Stimulated activated CD4-positive, alpha-beta T cell treated with anti-CD3 and anti-CD28 coated beads, Interleukin-1b, Interleukin-23, amount 100 ng/mL, for 48 hours (primary cell): ENCODE measurements around the gene SLC2A13.
"Not testable (repeated sequence)": the region's sequence is repeated elsewhere in the genome, so short reads cannot be mapped to it uniquely, and the experiment has no call there.

Experiments used
- DNase-seq: peaks from one replicate; pipeline ENCODE4 v3.0.0-alpha.2; 2020

SLC2A13 gene

DNA sequence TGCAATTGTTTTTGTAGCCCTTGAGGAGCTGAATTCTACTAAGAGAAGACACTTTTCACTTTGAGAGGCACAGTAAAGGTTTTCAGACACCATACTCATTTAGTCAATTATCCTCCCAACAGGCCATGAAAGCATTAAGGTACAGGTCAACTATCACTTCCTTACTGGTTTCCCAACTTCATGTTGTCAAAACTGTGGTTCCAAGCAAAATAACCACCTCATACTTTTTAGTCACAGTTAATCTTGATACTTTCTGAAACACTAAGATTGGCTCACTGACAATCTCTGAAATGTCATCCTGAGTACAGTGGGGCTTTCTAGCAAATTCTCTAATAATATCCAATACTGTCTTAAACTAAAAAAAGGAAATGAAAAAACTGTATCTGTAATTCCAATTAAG, 71.7 kb downstream of the SLC2A13 start:
- DNase-seq: no peak

GRCh38 chr12:40033242-40033630, 72.6 kb downstream of the SLC2A13 start:
- no peak for DNase-seq

DNA sequence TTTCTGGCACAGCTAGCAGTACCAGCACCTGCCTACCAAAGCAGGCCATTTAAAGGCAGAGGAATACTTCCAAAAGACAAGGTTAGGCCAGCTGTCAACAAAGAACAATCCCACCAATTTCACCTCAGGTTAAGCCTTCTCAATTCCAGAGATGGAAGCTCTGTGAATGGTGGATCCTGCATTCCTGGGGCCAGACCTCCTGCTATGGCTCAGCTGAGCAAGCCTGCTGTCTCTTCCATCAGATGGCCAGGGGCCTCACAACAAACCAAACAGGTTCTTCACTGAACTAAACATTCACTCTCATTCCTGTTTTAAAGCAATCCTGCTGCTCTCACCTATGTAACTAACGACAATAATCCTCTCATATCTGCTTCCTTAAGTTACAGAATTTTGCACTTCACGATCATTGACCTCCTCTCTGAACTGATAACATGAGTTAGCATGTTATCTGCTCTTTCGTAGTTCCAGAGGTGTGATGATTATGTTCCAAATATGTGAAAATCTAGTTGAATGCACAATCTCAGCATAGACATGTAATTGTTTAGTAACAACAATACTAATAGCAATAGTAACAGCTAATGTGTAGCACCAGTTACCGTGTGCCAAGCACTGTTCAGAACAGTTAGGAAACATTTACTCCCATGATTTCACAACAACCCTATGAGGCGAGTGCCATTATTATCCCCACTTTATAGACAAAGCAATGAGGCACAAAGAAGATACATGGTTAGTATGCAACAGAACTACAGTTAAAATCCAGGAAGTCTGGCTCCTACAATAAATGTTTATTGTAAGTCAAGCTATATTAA, 73.2 kb downstream of the SLC2A13 start:
- DNase-seq: no peak

DNA sequence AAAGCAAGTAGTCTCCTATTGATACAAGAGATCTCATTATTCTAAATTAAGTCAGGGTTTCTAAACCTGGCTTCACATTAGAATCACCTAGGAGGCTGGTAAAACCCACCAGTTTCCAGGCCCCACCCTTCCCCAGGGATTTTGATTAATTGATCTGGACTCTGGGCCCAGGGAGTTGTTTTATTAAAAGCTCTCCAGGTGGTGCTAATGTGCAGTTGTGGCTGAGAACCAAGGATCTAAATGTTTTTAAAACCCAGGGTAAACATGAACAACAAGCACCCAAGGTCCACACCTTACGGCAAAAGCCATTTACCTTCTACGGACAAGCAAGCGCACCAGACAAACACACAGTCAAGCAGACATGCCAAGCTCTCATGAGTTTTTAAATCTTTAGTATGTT, 73.9 kb downstream of the SLC2A13 start:
- DNase-seq: no peak

DNA sequence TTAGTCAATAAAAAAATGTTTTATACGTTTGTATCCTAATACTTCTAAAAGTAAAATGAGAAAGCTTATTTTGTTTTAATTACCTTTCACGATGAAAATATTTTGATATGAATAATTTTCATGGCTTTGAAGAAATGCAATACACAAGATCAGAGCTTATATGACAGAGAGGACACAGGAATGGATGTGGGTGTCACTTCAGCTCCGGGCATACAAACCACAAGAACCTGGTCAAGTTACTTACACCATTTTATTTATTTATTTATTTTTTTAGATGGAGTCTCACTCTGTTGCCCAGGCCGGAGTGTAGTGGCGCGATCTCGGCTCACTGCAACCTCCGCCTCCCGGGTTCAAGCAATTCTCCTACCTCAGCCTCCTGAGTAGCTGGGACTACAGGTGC, 74.9 kb downstream of the SLC2A13 start:
- DNase-seq: not testable (repeated sequence)

- DNase-seq: no peak
Observed at GRCh38 chr12:40028296-40028695, 77.6 kb downstream of the SLC2A13 start.

- DNase-seq: no peak
Observed at GRCh38 chr12:40022850-40023249, 83.0 kb downstream of the SLC2A13 start.

GRCh38 chr12:40020261-40020691, 85.6 kb downstream of the SLC2A13 start:
- no peak for DNase-seq

- no peak for DNase-seq
Observed at GRCh38 chr12:40017488-40017887, 88.4 kb downstream of the SLC2A13 start.

GRCh38 chr12:40016980-40017379, 88.9 kb downstream of the SLC2A13 start:
- DNase-seq: no peak

GRCh38 chr12:40015881-40016280, 90.0 kb downstream of the SLC2A13 start:
- no peak for DNase-seq

GRCh38 chr12:40015345-40015744, 90.5 kb downstream of the SLC2A13 start:
- no peak for DNase-seq

- DNase-seq: no peak
Observed at GRCh38 chr12:40013847-40014246, 92.0 kb downstream of the SLC2A13 start.

GRCh38 chr12:40013292-40013691, 92.6 kb downstream of the SLC2A13 start:
- no peak for DNase-seq

- no peak for DNase-seq
Observed at GRCh38 chr12:40012711-40013110, 93.2 kb downstream of the SLC2A13 start.

DNA sequence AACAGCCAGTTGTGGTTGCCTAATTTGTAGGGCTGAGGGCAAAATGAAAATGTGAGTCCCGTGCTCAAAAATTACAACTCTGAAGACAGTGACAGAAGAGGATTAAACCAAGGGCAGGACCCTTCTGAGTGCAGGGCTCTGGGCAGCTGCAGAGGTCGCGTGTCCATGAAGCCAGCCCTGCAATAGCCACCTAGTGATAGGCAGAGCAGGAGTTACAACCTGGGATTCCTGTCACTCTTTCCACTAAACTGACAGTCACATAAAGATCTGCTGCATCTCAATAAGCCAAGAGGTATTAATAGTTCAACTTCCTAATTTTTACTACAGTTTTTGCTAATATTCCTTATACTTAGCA, 94.1 kb downstream of the SLC2A13 start:
- DNase-seq: no peak

DNA sequence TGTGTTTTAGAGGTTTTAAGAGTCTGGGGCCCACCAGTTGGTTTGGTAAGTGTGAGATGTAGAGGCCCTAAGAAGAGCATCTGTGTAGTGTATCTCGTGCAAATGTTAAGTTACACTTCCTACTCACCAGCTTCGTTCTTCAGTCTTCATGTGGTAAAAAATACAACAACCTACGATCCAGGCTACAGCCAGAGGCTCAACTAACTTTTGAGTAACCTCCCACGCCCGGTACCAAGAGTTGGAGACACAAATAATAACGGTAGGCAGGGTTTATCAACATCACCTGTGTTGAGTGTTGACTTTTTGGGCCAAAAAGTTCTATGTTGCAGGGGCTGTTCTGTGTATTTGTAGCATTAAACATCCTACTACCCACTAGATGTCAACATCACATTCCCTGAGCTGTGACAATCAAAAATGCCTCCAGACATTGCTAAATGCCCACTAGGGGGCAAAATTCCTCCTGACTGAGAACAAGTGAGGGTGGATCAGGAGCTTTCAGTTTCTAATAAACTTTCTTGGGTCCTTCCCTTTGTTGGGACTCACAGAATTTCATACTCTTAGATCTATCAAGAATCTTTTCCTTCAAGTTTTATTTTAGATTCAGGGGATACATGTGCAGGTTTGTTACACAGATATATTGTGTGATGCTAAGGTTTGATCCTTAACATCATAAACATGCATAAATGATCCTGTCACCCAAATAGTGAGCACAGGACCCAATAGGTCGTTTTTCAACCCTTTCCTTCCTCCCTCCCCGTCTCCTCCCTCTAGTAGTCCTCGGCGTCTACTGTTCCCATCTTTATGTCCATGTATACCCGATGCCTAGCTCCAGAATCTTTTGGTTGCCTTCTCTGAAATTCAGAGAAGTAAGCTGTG, 94.7 kb downstream of the SLC2A13 start:
- peak; percentile 39 for DNase-seq

GRCh38 chr12:40002178-40003169, 103.4 kb downstream of the SLC2A13 start:
- DNase-seq: no peak

GRCh38 chr12:40001406-40001805, 104.5 kb downstream of the SLC2A13 start:
- DNase-seq: no peak

GRCh38 chr12:40000884-40001283, 105.0 kb downstream of the SLC2A13 start:
- DNase-seq: no peak

DNA sequence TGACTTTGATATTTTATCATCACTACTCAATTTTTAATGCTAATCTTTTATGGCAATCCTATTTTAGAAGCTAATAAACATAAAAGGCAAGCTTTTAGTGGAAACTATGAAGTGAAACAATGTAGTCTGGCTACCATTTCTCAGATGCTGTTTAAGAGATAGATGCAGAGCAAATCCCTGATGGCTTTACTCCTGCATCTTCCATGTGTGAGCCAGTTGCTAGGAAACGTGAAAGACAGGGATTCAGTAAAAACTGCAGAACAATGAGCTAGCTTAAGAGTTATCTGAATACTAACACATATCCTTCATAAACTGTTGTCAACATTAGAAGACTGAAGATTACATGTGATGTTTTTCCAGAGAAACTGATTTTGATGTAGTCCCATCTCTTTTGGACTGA, 112.6 kb downstream of the SLC2A13 start:
- no peak for DNase-seq

GRCh38 chr12:39990122-39991101, 115.5 kb downstream of the SLC2A13 start:
- DNase-seq: peak; percentile 38
